Measurements from ENCODE around the gene WIPI1. TPM values are rescaled to one million over a fixed set of nuclear protein-coding genes. Genes with fewer than 3 reads are reported as not detected.

Gene WIPI1
- total and polyA plus RNA-seq, 10 of the 15 experiments (the other 5 are each of a cell fraction or from before 2014, with no cell fraction given) = 6.5 to 44.5 (median 26.2) TPM

- SMC1A ChIA-PET (ENCODE audit: uncharacterized antibody, unreplicated experiment) = interaction anchor here (2.0 to 16.5 kb wide), 3 partner anchors 9 to 178 kb away, joined by 5 to 288 read pairs (median 6); partner anchors contain the start of gene WIPI1
- H3K4me2 ChIP-seq (ENCODE audit: control insufficient read depth, insufficient read depth) = no peak overlapping the region
- no peak overlapping the region for H3K4me3 ChIP-seq
- in situ Hi-C loops (cut with MboI) = no loop called here
- BruUV-seq (replicated peaks) = no TSS peak
- H2AFZ ChIP-seq (ENCODE audit: control insufficient read depth, low read depth, low read length) = no peak overlapping the region
- no peaks in the 10 kb centered on the region for H3K9me3 ChIP-seq (replicated peaks; ENCODE audit: control insufficient read depth, insufficient read depth, low read length)
- no peak for TF ChIP-seq ETV6 (conservative IDR thresholded peaks at IDR 0.05 in 1 of 2, IDR thresholded peaks at IDR 0.05 in 1 of 2; ENCODE audit: borderline replicate concordance in 1 of 2, low read depth in 1 of 2)
- no peaks in the 10 kb centered on the region; a peak in 1 of 4 replicates for H3K36me3 ChIP-seq (ENCODE audit: control insufficient read depth in 2 of 2, insufficient read depth in 2 of 2, low read length in 1 of 2)
- H3K4me1 ChIP-seq (ENCODE audit: control insufficient read depth, insufficient read depth, low read length) = peaks cover 31% of the 10 kb centered on the region
- no peak overlapping the region for H3K9ac ChIP-seq (ENCODE audit: control insufficient read depth, insufficient read depth, low read length)
- CTCF ChIA-PET = interaction anchor here (1.0 to 15.1 kb wide), 4 partner anchors 8 to 240 kb away, joined by 3 to 222 read pairs (median 4); partner anchors contain the start of gene WIPI1
- no peak for DNase-seq (ENCODE audit: low read depth, low spot score)
- 76% methylated on average over 14 of the region's 14 CpGs for WGBS (ENCODE audit: insufficient coverage, insufficient replicate concordance, low lambda C conversion rate, missing lambda C conversion rate)
- POLR2A ChIA-PET = interaction anchor here (0.7 kb wide), 1 partner anchor 15 kb away, joined by 3 read pairs; no protein-coding TSS in a partner anchor
- H4K20me1 ChIP-seq (ENCODE audit: control insufficient read depth, insufficient read depth) = no peaks in the 10 kb centered on the region
- no peak overlapping the region for H3K27ac ChIP-seq (ENCODE audit: control insufficient read depth, insufficient read depth)
- intact Hi-C loops (cut with micrococcal nuclease; ENCODE audit: unreplicated experiment) = no loop called here
- ATAC-seq = no peak
- no peaks in the 10 kb centered on the region for H3K27me3 ChIP-seq (replicated peaks in 1 of 2; ENCODE audit: control insufficient read depth in 2 of 2, insufficient read depth in 2 of 2, low read length in 1 of 2)
- no peaks in the 10 kb centered on the region for H3K79me2 ChIP-seq (ENCODE audit: control insufficient read depth, insufficient read depth, low read length)
- FAIRE-seq = no peak
- RAD21 ChIA-PET (ENCODE audit: unreplicated experiment) = interaction anchor here (6.0 to 11.5 kb wide), 2 partner anchors 18 to 178 kb away, joined by 35 to 157 read pairs; partner anchors contain the start of gene WIPI1
Observed at GRCh38 chr17:68441070-68441770, 16.1 kb downstream of the WIPI1 start.

DNA sequence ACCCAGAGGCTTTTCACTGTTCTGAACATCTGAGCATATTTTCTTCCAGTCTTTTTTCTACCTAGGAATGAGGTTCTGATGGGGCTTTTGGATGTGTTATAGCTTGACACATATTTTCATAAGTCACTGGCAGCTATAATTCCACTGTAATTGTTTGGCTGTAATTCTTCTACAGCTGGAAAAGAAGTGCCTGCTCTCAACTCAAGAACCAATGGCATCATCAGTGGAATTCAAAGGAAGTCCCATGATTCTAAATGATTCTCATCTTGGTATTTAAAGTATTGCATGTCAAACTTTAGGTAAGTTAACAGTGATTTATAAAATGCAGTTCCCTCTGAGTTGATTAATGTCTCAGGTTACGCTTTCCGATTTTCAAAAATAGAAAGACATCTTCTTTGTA, 16.8 kb downstream of the WIPI1 start:
- Histone ChIP-seq H4K20me1 (ENCODE audit: control insufficient read depth, insufficient read depth) (no peaks in the 10 kb centered on the region), H3K27ac (ENCODE audit: control insufficient read depth, insufficient read depth) (no peak overlapping the region), H3K4me1 (ENCODE audit: control insufficient read depth, insufficient read depth, low read length) (peaks cover 33% of the 10 kb centered on the region), H3K9me3 (replicated peaks; ENCODE audit: control insufficient read depth, insufficient read depth, low read length) (no peaks in the 10 kb centered on the region), H3K27me3 (replicated peaks in 1 of 2; ENCODE audit: control insufficient read depth in 2 of 2, insufficient read depth in 2 of 2, low read length in 1 of 2) (no peaks in the 10 kb centered on the region), H3K4me2 (ENCODE audit: control insufficient read depth, insufficient read depth) (no peak overlapping the region), H3K4me3 (no peak overlapping the region), H3K36me3 (ENCODE audit: control insufficient read depth in 2 of 2, insufficient read depth in 2 of 2, low read length in 1 of 2) (no peaks in the 10 kb centered on the region; a peak in 2 of 4 replicates), H2AFZ (ENCODE audit: control insufficient read depth, low read depth, low read length) (no peak overlapping the region), H3K79me2 (ENCODE audit: control insufficient read depth, insufficient read depth, low read length) (no peaks in the 10 kb centered on the region), H3K9ac (ENCODE audit: control insufficient read depth, insufficient read depth, low read length) (no peak overlapping the region)
- no TSS peak for BruUV-seq (replicated peaks)
- ChIA-PET CTCF (interaction anchor here (1.0 to 15.1 kb wide), 5 partner anchors 17 to 240 kb away, joined by 3 to 222 read pairs (median 4); partner anchors contain the start of gene WIPI1), POLR2A (interaction anchor here (0.7 to 1.3 kb wide), 4 partner anchors 13 to 58 kb away, joined by 3 to 5 read pairs (median 4); no protein-coding TSS in a partner anchor), RAD21 (ENCODE audit: unreplicated experiment) (interaction anchor here (6.0 to 11.5 kb wide), 2 partner anchors 19 to 177 kb away, joined by 35 to 157 read pairs; partner anchors contain the start of gene WIPI1), SMC1A (ENCODE audit: uncharacterized antibody, unreplicated experiment) (interaction anchor here (2.0 to 16.5 kb wide), 3 partner anchors 8 to 177 kb away, joined by 5 to 288 read pairs (median 6); partner anchors contain the start of gene WIPI1)
- in situ Hi-C loops (cut with MboI) (no loop called here), intact Hi-C loops (cut with micrococcal nuclease; ENCODE audit: unreplicated experiment) (no loop called here)
- 97% methylated on average over 2 of the region's 2 CpGs for WGBS (ENCODE audit: insufficient coverage, insufficient replicate concordance, low lambda C conversion rate, missing lambda C conversion rate)
- TF ChIP-seq BHLHE40 (IDR thresholded peaks at IDR 0.05; ENCODE audit: borderline replicate concordance in 1 of 2, low read depth in 2 of 2, low read length in 1 of 2) (no peak), HDAC2 (IDR thresholded peaks at IDR 0.05) (no peak)
- ATAC-seq (no peak), DNase-seq (ENCODE audit: low read depth, low spot score) (no peak), FAIRE-seq (no peak)
